ENCODE measurements around the gene BTBD7.

Gene BTBD7

GRCh38 chr14:93331002-93331727, 1.7 kb downstream of the BTBD7 start:
- no peak for DNase-seq (ENCODE audit: low read depth, low spot score)
- H3K4me3 ChIP-seq (ENCODE audit: low read length) = no peak overlapping the region

- no peak overlapping the region for H3K4me3 ChIP-seq (ENCODE audit: low read length)
- DNase-seq (ENCODE audit: low read depth, low spot score) = no peak
Observed at GRCh38 chr14:93330609-93331000, 2.2 kb downstream of the BTBD7 start.

GRCh38 chr14:93329965-93330608, 2.7 kb downstream of the BTBD7 start:
- DNase-seq (ENCODE audit: low read depth, low spot score) = no peak
- H3K4me3 ChIP-seq (ENCODE audit: low read length) = no peak overlapping the region

GRCh38 chr14:93328546-93328945, 4.3 kb downstream of the BTBD7 start:
- no peak overlapping the region for H3K4me3 ChIP-seq (ENCODE audit: low read length)
- no peak for DNase-seq (ENCODE audit: low read depth, low spot score)

GRCh38 chr14:93326196-93326595, 6.6 kb downstream of the BTBD7 start:
- H3K4me3 ChIP-seq (ENCODE audit: low read length) = no peak overlapping the region
- no peak for DNase-seq (ENCODE audit: low read depth, low spot score)

- H3K4me3 ChIP-seq (ENCODE audit: low read length) = no peak overlapping the region
- DNase-seq (ENCODE audit: low read depth, low spot score) = no peak
Observed at GRCh38 chr14:93323600-93324174, 9.1 kb downstream of the BTBD7 start.

- DNase-seq (ENCODE audit: low read depth, low spot score) = no peak
- H3K4me3 ChIP-seq (ENCODE audit: low read length) = no peak overlapping the region
Observed at GRCh38 chr14:93322929-93323599, 9.8 kb downstream of the BTBD7 start.

GRCh38 chr14:93320489-93320888, 12.3 kb downstream of the BTBD7 start:
- no peak overlapping the region for H3K4me3 ChIP-seq (ENCODE audit: low read length)
- DNase-seq (ENCODE audit: low read depth, low spot score) = no peak

GRCh38 chr14:93319958-93320357, 12.9 kb downstream of the BTBD7 start:
- DNase-seq (ENCODE audit: low read depth, low spot score) = no peak

GRCh38 chr14:93319494-93319893, 13.3 kb downstream of the BTBD7 start:
- no peak overlapping the region for H3K4me3 ChIP-seq (ENCODE audit: low read length)
- DNase-seq (ENCODE audit: low read depth, low spot score) = no peak

More at GRCh38 chr14:93319958-93320357, 12.9 kb downstream of the BTBD7 start:
- H3K4me3 ChIP-seq (ENCODE audit: low read length) = no peak overlapping the region

- no peak overlapping the region for H3K4me3 ChIP-seq (ENCODE audit: low read length)
- DNase-seq (ENCODE audit: low read depth, low spot score) = no peak
Observed at GRCh38 chr14:93318927-93319326, 13.9 kb downstream of the BTBD7 start.

- no peak for DNase-seq (ENCODE audit: low read depth, low spot score)
- H3K4me3 ChIP-seq (ENCODE audit: low read length) = no peak overlapping the region
Observed at GRCh38 chr14:93317875-93318807, 14.7 kb downstream of the BTBD7 start.

GRCh38 chr14:93317210-93317874, 15.5 kb downstream of the BTBD7 start:
- no peak overlapping the region for H3K4me3 ChIP-seq (ENCODE audit: low read length)
- DNase-seq (ENCODE audit: low read depth, low spot score) = no peak

- no peak for DNase-seq (ENCODE audit: low read depth, low spot score)
- H3K4me3 ChIP-seq (ENCODE audit: low read length) = no peak overlapping the region
Observed at GRCh38 chr14:93316716-93317115, 16.1 kb downstream of the BTBD7 start.

- no peak overlapping the region for H3K4me3 ChIP-seq (ENCODE audit: low read length)
- DNase-seq (ENCODE audit: low read depth, low spot score) = no peak
Observed at GRCh38 chr14:93315575-93315974, 17.3 kb downstream of the BTBD7 start.

- no peak for DNase-seq (ENCODE audit: low read depth, low spot score)
- no peak overlapping the region for H3K4me3 ChIP-seq (ENCODE audit: low read length)
Observed at GRCh38 chr14:93311082-93311481, 21.8 kb downstream of the BTBD7 start.

- no peak overlapping the region for H3K4me3 ChIP-seq (ENCODE audit: low read length)
- no peak for DNase-seq (ENCODE audit: low read depth, low spot score)
Observed at GRCh38 chr14:93309427-93309966, 23.3 kb downstream of the BTBD7 start.

- no peak for DNase-seq (ENCODE audit: low read depth, low spot score)
- H3K4me3 ChIP-seq (ENCODE audit: low read length) = no peak overlapping the region
Observed at GRCh38 chr14:93308686-93309345, 24.0 kb downstream of the BTBD7 start.
